ENCODE measurements around the gene NRIP1.

Gene NRIP1

GRCh38 chr21:14923468-14923867, 141.3 kb downstream of the NRIP1 start:
- H3K36me3 Mint-ChIP-seq (ENCODE audit: low read depth) = no peaks in the 10 kb centered on the region
- H3K4me3 Mint-ChIP-seq = no peak overlapping the region
- H3K9me3 Mint-ChIP-seq = no peaks in the 10 kb centered on the region
- H3K4me1 Mint-ChIP-seq (ENCODE audit: low read depth) = no peaks in the 10 kb centered on the region
- no peak overlapping the region for H3K27ac Mint-ChIP-seq
- no peaks in the 10 kb centered on the region for H3K27me3 Mint-ChIP-seq

- Mint-ChIP-seq H3K27ac (no peak overlapping the region), H3K27me3 (no peaks in the 10 kb centered on the region), H3K9me3 (no peaks in the 10 kb centered on the region), H3K4me1 (ENCODE audit: low read depth) (no peaks in the 10 kb centered on the region), H3K36me3 (ENCODE audit: low read depth) (no peaks in the 10 kb centered on the region), H3K4me3 (no peak overlapping the region)
These were observed 141.8 kb downstream of the NRIP1 start for GRCh38 chr21:14922980-14923379.

- H3K4me1 Mint-ChIP-seq (ENCODE audit: low read depth) = no peaks in the 10 kb centered on the region
- no peak overlapping the region for H3K27ac Mint-ChIP-seq
- H3K4me3 Mint-ChIP-seq = no peak overlapping the region
- H3K27me3 Mint-ChIP-seq = no peaks in the 10 kb centered on the region
- no peaks in the 10 kb centered on the region for H3K9me3 Mint-ChIP-seq
- H3K36me3 Mint-ChIP-seq (ENCODE audit: low read depth) = no peaks in the 10 kb centered on the region
These were observed 146.3 kb downstream of the NRIP1 start for GRCh38 chr21:14918527-14918926.

GRCh38 chr21:14917762-14918161, 147.0 kb downstream of the NRIP1 start:
- Mint-ChIP-seq H3K36me3 (ENCODE audit: low read depth) (no peaks in the 10 kb centered on the region), H3K27ac (no peak overlapping the region), H3K4me1 (ENCODE audit: low read depth) (no peaks in the 10 kb centered on the region), H3K9me3 (no peaks in the 10 kb centered on the region), H3K27me3 (no peaks in the 10 kb centered on the region), H3K4me3 (no peak overlapping the region)

GRCh38 chr21:14916676-14917141, 148.1 kb downstream of the NRIP1 start:
- no peaks in the 10 kb centered on the region for H3K4me1 Mint-ChIP-seq (ENCODE audit: low read depth)
- H3K4me3 Mint-ChIP-seq = no peak overlapping the region
- no peak overlapping the region for H3K27ac Mint-ChIP-seq
- no peaks in the 10 kb centered on the region for H3K36me3 Mint-ChIP-seq (ENCODE audit: low read depth)
- H3K27me3 Mint-ChIP-seq = no peaks in the 10 kb centered on the region
- no peaks in the 10 kb centered on the region for H3K9me3 Mint-ChIP-seq

- H3K4me1 Mint-ChIP-seq (ENCODE audit: low read depth) = no peaks in the 10 kb centered on the region
- H3K27ac Mint-ChIP-seq = no peak overlapping the region
- no peaks in the 10 kb centered on the region for H3K27me3 Mint-ChIP-seq
- no peaks in the 10 kb centered on the region for H3K9me3 Mint-ChIP-seq
- H3K4me3 Mint-ChIP-seq = no peak overlapping the region
- H3K36me3 Mint-ChIP-seq (ENCODE audit: low read depth) = no peaks in the 10 kb centered on the region
These were observed 151.2 kb downstream of the NRIP1 start for GRCh38 chr21:14913638-14914037.

GRCh38 chr21:14911351-14911750, 153.4 kb downstream of the NRIP1 start:
- H3K27me3 Mint-ChIP-seq = no peaks in the 10 kb centered on the region
- H3K4me1 Mint-ChIP-seq (ENCODE audit: low read depth) = no peaks in the 10 kb centered on the region
- no peak overlapping the region for H3K4me3 Mint-ChIP-seq
- no peaks in the 10 kb centered on the region for H3K9me3 Mint-ChIP-seq
- H3K27ac Mint-ChIP-seq = no peak overlapping the region
- no peaks in the 10 kb centered on the region for H3K36me3 Mint-ChIP-seq (ENCODE audit: low read depth)
